ENCODE measurements around the gene PIWIL4. TPM values are rescaled to one million over a fixed set of nuclear protein-coding genes. Genes with fewer than 3 reads are reported as not detected.

Gene PIWIL4
- total RNA-seq, 1 donor from 2014 or later: 0.62 TPM

GRCh38 chr11:94533206-94533605 is 34.0 kb upstream of the PIWIL4 start:
- Mint-ChIP-seq H3K4me1 (no peaks in the 10 kb centered on the region), H3K27ac (no peak overlapping the region), H3K27me3 (peaks cover 29% of the 10 kb centered on the region), H3K9me3 (no peaks in the 10 kb centered on the region), H3K4me3 (no peak overlapping the region), H3K36me3 (ENCODE audit: low read depth) (no peaks in the 10 kb centered on the region)
- POLR2A ChIA-PET: no interaction called here
- DNase-seq: no peak
- CTCF ChIA-PET: no interaction called here
- intact Hi-C loops (cut with micrococcal nuclease): no loop called here
- no peak for TF ChIP-seq CTCF (IDR thresholded peaks at IDR 0.05)
- ATAC-seq (ENCODE audit: low read depth): no peak

GRCh38 chr11:94533696-94534630 is 33.2 kb upstream of the PIWIL4 start:
- Mint-ChIP-seq H3K9me3 (no peaks in the 10 kb centered on the region), H3K4me1 (no peaks in the 10 kb centered on the region), H3K27me3 (peaks cover 23% of the 10 kb centered on the region), H3K27ac (no peak overlapping the region), H3K4me3 (no peak overlapping the region), H3K36me3 (ENCODE audit: low read depth) (no peaks in the 10 kb centered on the region)
- TF ChIP-seq CTCF (IDR thresholded peaks at IDR 0.05): no peak
- DNase-seq (no peak), ATAC-seq (ENCODE audit: low read depth) (no peak)
- POLR2A ChIA-PET: interaction anchor here (0.6 kb wide), 1 partner anchor 41 kb away, joined by 4 read pairs; no protein-coding TSS in a partner anchor
- CTCF ChIA-PET: no interaction called here
- intact Hi-C loops (cut with micrococcal nuclease): no loop called here

DNA sequence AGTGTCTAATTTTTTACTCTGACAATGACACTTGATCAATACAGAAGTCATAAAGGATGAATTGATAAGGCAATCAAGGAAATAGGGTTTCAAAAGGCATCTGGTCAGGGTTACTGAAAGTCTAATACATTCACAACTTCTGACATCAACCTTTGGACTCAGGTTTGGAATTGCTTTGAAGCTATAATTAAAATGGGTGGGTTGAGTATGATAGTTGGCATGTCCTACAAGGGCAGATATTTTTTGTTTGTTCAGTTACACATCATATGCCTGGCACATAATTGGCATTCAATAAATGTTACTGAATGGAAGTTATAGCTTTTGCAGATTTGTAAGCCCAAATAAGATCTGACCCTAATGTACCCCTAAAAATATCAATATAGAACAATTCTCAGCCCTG is 30.8 kb upstream of the PIWIL4 start:
- no peaks in the 10 kb centered on the region for H3K36me3 Mint-ChIP-seq (ENCODE audit: low read depth)
- ChIA-PET CTCF (no interaction called here), POLR2A (no interaction called here)
- no peak for ATAC-seq (ENCODE audit: low read depth)
- no peak for DNase-seq
- no peaks in the 10 kb centered on the region for H3K4me1 Mint-ChIP-seq
- no peak overlapping the region for H3K4me3 Mint-ChIP-seq
- peaks cover 17% of the 10 kb centered on the region for H3K27me3 Mint-ChIP-seq
- no peak overlapping the region for H3K27ac Mint-ChIP-seq
- H3K9me3 Mint-ChIP-seq: no peaks in the 10 kb centered on the region
- intact Hi-C loops (cut with micrococcal nuclease): no loop called here
- TF ChIP-seq CTCF (IDR thresholded peaks at IDR 0.05): no peak

DNA sequence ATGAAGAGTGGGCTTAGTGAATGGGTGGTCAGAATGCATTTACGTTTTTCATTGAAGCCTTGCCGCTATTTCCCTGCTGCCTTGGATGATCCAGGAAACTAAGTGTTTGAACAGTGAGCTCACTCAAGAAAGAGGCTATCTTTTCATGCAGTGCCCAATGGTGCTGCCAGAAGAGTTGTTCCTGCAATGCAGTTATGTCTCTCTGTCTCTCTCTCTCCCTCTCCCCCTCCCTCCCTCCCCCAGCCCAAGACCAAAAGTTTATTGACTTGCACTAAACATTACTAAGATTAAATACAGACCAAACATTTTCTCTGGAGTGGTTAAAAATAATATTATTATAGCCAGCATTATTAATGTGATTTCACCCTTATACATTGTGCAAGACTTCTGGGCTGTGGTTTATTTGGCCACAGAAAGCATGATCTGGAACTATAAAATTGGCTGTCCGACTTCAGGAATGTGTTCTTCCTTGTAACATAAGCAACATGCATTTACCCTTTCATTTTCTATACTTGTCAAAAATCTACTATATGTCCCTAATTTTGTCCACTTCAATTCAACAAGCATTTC is 30.1 kb upstream of the PIWIL4 start:
- Mint-ChIP-seq H3K4me3 (no peak overlapping the region), H3K9me3 (no peaks in the 10 kb centered on the region), H3K27ac (no peak overlapping the region), H3K4me1 (no peaks in the 10 kb centered on the region), H3K27me3 (peaks cover 20% of the 10 kb centered on the region), H3K36me3 (ENCODE audit: low read depth) (no peaks in the 10 kb centered on the region)
- POLR2A ChIA-PET: no interaction called here
- CTCF ChIA-PET: no interaction called here
- intact Hi-C loops (cut with micrococcal nuclease): no loop called here
- DNase-seq (no peak), ATAC-seq (ENCODE audit: low read depth) (no peak)
- no peak for TF ChIP-seq CTCF (IDR thresholded peaks at IDR 0.05)

GRCh38 chr11:94539420-94539819 is 27.7 kb upstream of the PIWIL4 start:
- ChIA-PET CTCF (no interaction called here), POLR2A (no interaction called here)
- Mint-ChIP-seq H3K27me3 (peaks cover 16% of the 10 kb centered on the region), H3K4me3 (no peak overlapping the region), H3K9me3 (no peaks in the 10 kb centered on the region), H3K4me1 (peaks cover 11% of the 10 kb centered on the region), H3K36me3 (ENCODE audit: low read depth) (peaks cover 2% of the 10 kb centered on the region), H3K27ac (no peak overlapping the region)
- no peak for DNase-seq
- no peak for ATAC-seq (ENCODE audit: low read depth)
- TF ChIP-seq CTCF (IDR thresholded peaks at IDR 0.05): no peak
- intact Hi-C loops (cut with micrococcal nuclease): no loop called here
